B cell (primary cell): ENCODE measurements around the gene CEP126. TPM values are rescaled to one million over a fixed set of nuclear protein-coding genes. Genes with fewer than 3 reads are reported as not detected.

Experiments used
- ATAC-seq: fragments of 200-7000 bp; cut with Tn5 transposase; one replicate; pipeline ENCODE4 v1.10.0; 2021; ENCODE audit warnings: low read depth, mild to moderate bottlenecking, moderate number of reproducible peaks, moderate library complexity
- CTCF ChIA-PET: fragments of 350-600 bp; sonication (Branson Sonifier 250); formaldehyde crosslinking; loops from one replicate; lab custom pipeline; 2021; ENCODE audit warnings: antibody characterized with exemption, inconsistent platforms; lab: Charles Lee
- POLR2A ChIA-PET: fragments of 350-600 bp; sonication (Branson Sonifier 250); formaldehyde crosslinking; loops from one replicate; lab custom pipeline; 2021; ENCODE audit warnings: antibody characterized with exemption; lab: Charles Lee
- DNase-seq: peaks from one replicate; pipeline ENCODE4 v3.0.0; 2013
- H2AFZ ChIP-seq: 2 replicates; pipeline ENCODE4 v1.6.1; 2012; ENCODE audit warnings: mild to moderate bottlenecking, low read depth, low read length; ENCODE audit not compliant: insufficient read depth, poor library complexity, severe bottlenecking
- H3K27ac ChIP-seq, 2 donors: 1 replicate in 1 of 2; 2 replicates in 1 of 2; pipeline ENCODE4 v1.5.1; 2012 to 2013; ENCODE audit warnings: low read length in 2 of 2, mild to moderate bottlenecking in 2 of 2, moderate library complexity in 1 of 2
- H3K27me3 ChIP-seq, 4 experiments: fragments of 200-600 bp in 1 of 4; sonication (generic) in 1 of 4; replicated peaks in 1 of 4; 1 replicate in 2 of 4; 2 replicates in 2 of 4; pipeline versions ENCODE4 v1.6.1 to v1.7.0; 2013 to 2016; ENCODE audit warnings: low read length in 3 of 4, mild to moderate bottlenecking in 2 of 4, mixed read lengths in 1 of 4, moderate library complexity in 1 of 4; ENCODE audit not compliant: insufficient read depth in 4 of 4, control insufficient read depth in 3 of 4; ENCODE audit errors: control extremely low read depth in 1 of 4
- H3K36me3 ChIP-seq, 2 experiments: replicated peaks in 1 of 2; 1 replicate in 1 of 2; 2 replicates in 1 of 2; pipeline versions ENCODE4 v1.6.1 to v1.7.1; 2013; ENCODE audit warnings: low read length in 1 of 2; ENCODE audit not compliant: insufficient read depth in 2 of 2, control insufficient read depth in 1 of 2; ENCODE audit errors: control extremely low read depth in 1 of 2, extremely low read depth in 1 of 2
- H3K4me1 ChIP-seq, 2 donors: fragments of 200-600 bp in 1 of 2; sonication (generic) in 1 of 2; 1 replicate in 1 of 2; 2 replicates in 1 of 2; pipeline versions ENCODE4 v1.5.1 to v1.6.1; 2013 to 2017; ENCODE audit warnings: low read length in 2 of 2; ENCODE audit not compliant: control insufficient read depth in 2 of 2, insufficient read depth in 2 of 2
- H3K4me2 ChIP-seq: replicated peaks from 2 replicates; pipeline ENCODE3; 2012; ENCODE audit warnings: mild to moderate bottlenecking, low read depth, low read length; ENCODE audit not compliant: poor library complexity, severe bottlenecking
- H3K4me3 ChIP-seq, 5 experiments: fragments of 200-600 bp in 1 of 5; sonication (generic) in 1 of 5; 1 replicate in 3 of 5; 2 replicates in 2 of 5; pipeline versions ENCODE4 v1.5.1 to v1.7.0; 2011 to 2016; ENCODE audit warnings: low read length in 4 of 5, mild to moderate bottlenecking in 4 of 5, low read depth in 2 of 5, control low read depth in 1 of 5, moderate library complexity in 1 of 5; ENCODE audit not compliant: insufficient read depth in 1 of 5; ENCODE audit errors: control extremely low read depth in 1 of 5, extremely low read depth in 1 of 5
- H3K79me2 ChIP-seq: fragments of 200-600 bp; sonication (generic); one replicate; pipeline ENCODE4 v1.6.0; 2016; ENCODE audit warnings: low read length; ENCODE audit not compliant: control insufficient read depth, insufficient read depth
- H3K9ac ChIP-seq: fragments of 200-600 bp; sonication (generic); 2 replicates; pipeline ENCODE4 v1.6.1; 2017; ENCODE audit warnings: mild to moderate bottlenecking, low read length, moderate library complexity
- H3K9me3 ChIP-seq, 3 donors: one replicate each; pipeline versions ENCODE4 v1.6.1 to v1.7.1; 2013; ENCODE audit warnings: low read length in 2 of 3; ENCODE audit not compliant: control insufficient read depth in 2 of 3, insufficient read depth in 1 of 3; ENCODE audit errors: control extremely low read depth in 1 of 3
- H4K20me1 ChIP-seq: 2 replicates; pipeline ENCODE4 v1.6.0; 2012; ENCODE audit warnings: mild to moderate bottlenecking, low read length; ENCODE audit not compliant: insufficient read depth, control insufficient read depth, poor library complexity, severe bottlenecking
- H3K27ac Mint-ChIP-seq: one replicate; pipeline ENCODE4 v1.8.0; 2021; ENCODE audit warnings: mixed read lengths
- H3K27me3 Mint-ChIP-seq: one replicate; pipeline ENCODE4 v1.8.0; 2021; ENCODE audit warnings: mixed read lengths
- H3K4me1 Mint-ChIP-seq: one replicate; pipeline ENCODE4 v1.8.0; 2021; ENCODE audit warnings: mixed read lengths
- H3K4me3 Mint-ChIP-seq: one replicate; pipeline ENCODE4 v1.8.0; 2021; ENCODE audit warnings: mixed read lengths
- H3K9me3 Mint-ChIP-seq: one replicate; pipeline ENCODE4 v1.8.0; 2022; ENCODE audit warnings: mixed read lengths; ENCODE audit not compliant: insufficient read depth
- EZH2 ChIP-seq: IDR thresholded peaks from 2 replicates; pipeline ENCODE4 v1.6.1; 2012; ENCODE audit warnings: borderline replicate concordance, low read depth, mild to moderate bottlenecking, moderate library complexity, low read length; ENCODE audit not compliant: insufficient read depth, poor library complexity, severe bottlenecking
- WGBS: methylation state at CpG from one replicate; pipeline ENCODE4 v1.1.5; 2013; ENCODE audit warnings: missing lambda C conversion rate; ENCODE audit not compliant: insufficient coverage; 5-methylcytosine and 5-hydroxymethylcytosine counted together
- intact Hi-C: fragments of 100-400 bp; cut with micrococcal nuclease; formaldehyde crosslinking; loops from one replicate; pipeline ENCODE4 v1.10.0; 2022
- polyA plus RNA-seq: library from polyadenylated mRNA; depleted of rRNA; stranded (reverse); fragments of >200 nt; gene quantifications from 2 replicates; pipeline ENCODE4 v1.2.3, GENCODE V29; 2012
- total RNA-seq, 2 donors: library from RNA; stranded (reverse); fragments of 120-200 nt in 1 of 2; gene quantifications; 1 replicate in 1 of 2; 2 replicates in 1 of 2; pipeline versions ENCODE4 v1.2.3 to v1.2.4, GENCODE V29; 2013 to 2022
- TF ChIP-seq, protein P1 (sequence below): fragments of 200-600 bp; IDR thresholded peaks from one replicate; pipeline ENCODE4 v1.8.0; 2022; ENCODE audit warnings: antibody characterized with exemption, mild to moderate bottlenecking

The CEP126 gene
- total and polyA plus RNA-seq, 2 donors (not counting 1 experiment from before 2014, with no cell fraction given): 1.00 to 9.4 TPM

DNA sequence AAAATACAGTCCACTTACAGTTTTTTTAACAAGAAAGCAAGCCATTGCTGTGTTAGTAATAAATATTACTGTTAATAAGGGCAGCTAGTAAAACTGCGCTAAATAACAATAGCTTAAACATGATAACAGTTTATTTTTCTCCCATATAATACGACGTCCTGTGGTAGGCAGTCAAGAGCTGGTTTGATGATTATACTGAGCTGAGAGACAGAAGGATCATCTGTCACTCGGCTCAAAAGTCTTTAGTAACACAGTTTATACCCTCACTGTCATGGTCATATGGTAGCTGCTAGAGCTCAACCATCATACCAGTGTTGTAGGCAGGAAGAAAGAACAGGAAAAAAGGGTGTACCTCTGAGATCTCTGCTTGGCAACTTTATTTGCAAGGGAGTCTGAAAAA lies 30.6 kb downstream of the CEP126 start:
- Histone ChIP-seq H4K20me1 (no peaks in the 10 kb centered on the region), H3K4me3 (no peak overlapping the region), H3K79me2 (no peaks in the 10 kb centered on the region), H3K27ac (no peak overlapping the region), H3K9me3 (no peaks in the 10 kb centered on the region), H3K4me1 (no peaks in the 10 kb centered on the region), H3K27me3 (no peaks in the 10 kb centered on the region), H3K4me2 (no peak overlapping the region), H3K9ac (no peak overlapping the region), H3K36me3 (no peaks in the 10 kb centered on the region), H2AFZ (no peak overlapping the region)
- Mint-ChIP-seq H3K4me3 (no peak overlapping the region), H3K27me3 (no peaks in the 10 kb centered on the region), H3K27ac (no peak overlapping the region), H3K4me1 (peaks cover 3% of the 10 kb centered on the region), H3K9me3 (no peaks in the 10 kb centered on the region)
- ATAC-seq (no peak), DNase-seq (no peak)
- ChIA-PET CTCF (interaction anchor here (0.6 to 1.2 kb wide), 3 partner anchors 31 to 61 kb away, joined by 3 to 4 read pairs (median 3); partner anchors contain the start of gene CEP126), POLR2A (no interaction called here)
- TF ChIP-seq, protein P1, sequence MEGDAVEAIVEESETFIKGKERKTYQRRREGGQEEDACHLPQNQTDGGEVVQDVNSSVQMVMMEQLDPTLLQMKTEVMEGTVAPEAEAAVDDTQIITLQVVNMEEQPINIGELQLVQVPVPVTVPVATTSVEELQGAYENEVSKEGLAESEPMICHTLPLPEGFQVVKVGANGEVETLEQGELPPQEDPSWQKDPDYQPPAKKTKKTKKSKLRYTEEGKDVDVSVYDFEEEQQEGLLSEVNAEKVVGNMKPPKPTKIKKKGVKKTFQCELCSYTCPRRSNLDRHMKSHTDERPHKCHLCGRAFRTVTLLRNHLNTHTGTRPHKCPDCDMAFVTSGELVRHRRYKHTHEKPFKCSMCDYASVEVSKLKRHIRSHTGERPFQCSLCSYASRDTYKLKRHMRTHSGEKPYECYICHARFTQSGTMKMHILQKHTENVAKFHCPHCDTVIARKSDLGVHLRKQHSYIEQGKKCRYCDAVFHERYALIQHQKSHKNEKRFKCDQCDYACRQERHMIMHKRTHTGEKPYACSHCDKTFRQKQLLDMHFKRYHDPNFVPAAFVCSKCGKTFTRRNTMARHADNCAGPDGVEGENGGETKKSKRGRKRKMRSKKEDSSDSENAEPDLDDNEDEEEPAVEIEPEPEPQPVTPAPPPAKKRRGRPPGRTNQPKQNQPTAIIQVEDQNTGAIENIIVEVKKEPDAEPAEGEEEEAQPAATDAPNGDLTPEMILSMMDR: no peak
- no peak for TF ChIP-seq EZH2
- intact Hi-C loops: no loop called here
- no CpG with 5 or more reads among the region's 4 CpGs for WGBS

DNA sequence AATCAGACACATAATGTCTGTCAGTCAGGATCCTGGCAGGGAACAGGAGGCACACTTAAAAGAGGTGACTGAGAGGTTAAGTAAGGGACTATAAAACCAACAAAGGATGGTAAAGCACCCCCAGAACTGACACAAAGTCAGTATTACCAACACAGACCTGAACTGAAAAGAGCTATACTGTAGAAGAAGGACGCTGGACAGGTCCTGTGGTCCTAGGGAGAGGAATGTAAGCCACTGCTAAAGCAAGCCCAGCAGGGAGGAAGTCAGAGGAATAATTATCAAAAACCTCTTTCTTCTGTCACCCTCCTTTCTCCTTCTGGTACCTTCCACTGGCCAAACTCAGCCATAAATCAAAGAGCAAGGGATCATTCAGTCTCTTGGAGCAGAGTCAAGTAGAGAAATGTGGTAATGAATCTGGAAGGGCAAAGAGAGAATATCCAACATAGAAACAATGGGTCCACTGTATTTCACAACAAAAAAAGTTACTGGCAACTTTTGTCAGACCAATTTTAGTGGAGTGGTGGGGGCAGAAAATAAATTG lies 34.9 kb downstream of the CEP126 start:
- Mint-ChIP-seq H3K9me3 (no peaks in the 10 kb centered on the region), H3K27me3 (no peaks in the 10 kb centered on the region), H3K4me3 (no peak overlapping the region), H3K27ac (no peak overlapping the region), H3K4me1 (no peaks in the 10 kb centered on the region)
- Histone ChIP-seq H3K27me3 (no peaks in the 10 kb centered on the region), H3K79me2 (no peaks in the 10 kb centered on the region), H2AFZ (no peak overlapping the region), H3K36me3 (no peaks in the 10 kb centered on the region), H3K27ac (no peak overlapping the region), H3K9ac (no peak overlapping the region), H3K4me2 (no peak overlapping the region), H3K9me3 (no peaks in the 10 kb centered on the region), H3K4me1 (no peaks in the 10 kb centered on the region), H4K20me1 (no peaks in the 10 kb centered on the region), H3K4me3 (no peak overlapping the region)
- ChIA-PET POLR2A (no interaction called here), CTCF (no interaction called here)
- WGBS: no CpG with 5 or more reads among the region's 1 CpG
- TF ChIP-seq, protein P1: no peak
- TF ChIP-seq EZH2: no peak
- ATAC-seq (no peak), DNase-seq (no peak)
- intact Hi-C loops: no loop called here
